HEK293 (cell line): Measurements from ENCODE around the gene ZNF430.
A peak's percentile ranks its signal among the peaks of the same experiment; 100 is the strongest.

ENCODE experiments used
- ATF2 ChIP-seq: fragments of 450-650 bp; formaldehyde crosslinking; IDR thresholded peaks from 2 replicates; pipeline ENCODE4 v1.5.1; 2016; ENCODE audit warnings: missing biosample characterization, missing genetic modification characterization, low read depth
- CTCF ChIP-seq: fragments of 450-650 bp; formaldehyde crosslinking; IDR thresholded peaks from 2 replicates; pipeline ENCODE4 v1.5.1; 2016; ENCODE audit warnings: missing biosample characterization, missing genetic modification characterization
- MYNN ChIP-seq: fragments of 450-650 bp; formaldehyde crosslinking; IDR thresholded peaks from 2 replicates; pipeline ENCODE4 v1.5.1; 2016; ENCODE audit warnings: missing biosample characterization, missing genetic modification characterization, borderline replicate concordance
- PRDM10 ChIP-seq: fragments of 450-650 bp; formaldehyde crosslinking; IDR thresholded peaks from 2 replicates; pipeline ENCODE4 v1.5.1; 2016; ENCODE audit warnings: missing biosample characterization, missing genetic modification characterization
- REST ChIP-seq: fragments of 450-650 bp; formaldehyde crosslinking; IDR thresholded peaks from 2 replicates; pipeline ENCODE4 v1.5.1; 2016; ENCODE audit warnings: missing biosample characterization, missing genetic modification characterization
- YY1 ChIP-seq: fragments of 450-650 bp; formaldehyde crosslinking; IDR thresholded peaks from 2 replicates; pipeline ENCODE4 v1.5.1; 2018; ENCODE audit warnings: missing biosample characterization, missing genetic modification characterization
- ZNF157 ChIP-seq: fragments of 450-650 bp; formaldehyde crosslinking; IDR thresholded peaks from 2 replicates; pipeline ENCODE4 v1.5.1; 2016; ENCODE audit warnings: missing biosample characterization, missing genetic modification characterization
- ZNF174 ChIP-seq: fragments of 450-650 bp; formaldehyde crosslinking; IDR thresholded peaks from 2 replicates; pipeline ENCODE4 v1.5.0; 2017; ENCODE audit warnings: missing biosample characterization, mild to moderate bottlenecking, missing genetic modification characterization
- ZNF548 ChIP-seq: fragments of 450-650 bp; formaldehyde crosslinking; IDR thresholded peaks from 2 replicates; pipeline ENCODE4 v1.5.1; 2016; ENCODE audit warnings: missing biosample characterization, missing genetic modification characterization
- ZNF549 ChIP-seq: fragments of 450-650 bp; IDR thresholded peaks from 2 replicates; pipeline ENCODE4 v1.5.1; 2018; ENCODE audit warnings: missing biosample characterization, missing genetic modification characterization, mild to moderate bottlenecking, inconsistent platforms, moderate library complexity
- ZNF670 ChIP-seq: fragments of 450-650 bp; formaldehyde crosslinking; IDR thresholded peaks from 2 replicates; pipeline ENCODE4 v1.5.1; 2016; ENCODE audit warnings: missing biosample characterization, missing genetic modification characterization, low read depth
- ZNF792 ChIP-seq: fragments of 450-650 bp; formaldehyde crosslinking; IDR thresholded peaks from 2 replicates; pipeline ENCODE4 v1.5.1; 2016; ENCODE audit warnings: missing biosample characterization, missing genetic modification characterization

- TF ChIP-seq ZNF548 (tag by site-specific recombination) (no peak), CTCF (no peak), REST (tag by site-specific recombination) (no peak), ZNF792 (no peak), MYNN (tag by site-specific recombination) (no peak), YY1 (no peak), ATF2 (tag by site-specific recombination) (no peak), ZNF174 (tag by site-specific recombination) (no peak), PRDM10 (tag by site-specific recombination) (peak; percentile 77), ZNF670 (tag by site-specific recombination) (no peak), ZNF157 (tag by site-specific recombination) (no peak), ZNF549 (tag by site-specific recombination) (no peak)
Measured at GRCh38 chr19:21022996-21023395, 2.5 kb downstream of the ZNF430 start.
